HepG2 (cell line): ENCODE data around the gene UCN2. TPM values are rescaled to one million over a fixed set of nuclear protein-coding genes. Genes with fewer than 3 reads are reported as not detected.

Experiments used
- ARNTL ChIP-seq: sonication (generic); formaldehyde crosslinking; IDR thresholded peaks from 2 replicates; pipeline ENCODE4 v1.4.0; 2020; ENCODE audit warnings: mild to moderate bottlenecking, missing genetic modification reagents
- JDP2 ChIP-seq: sonication (generic); formaldehyde crosslinking; IDR thresholded peaks from 2 replicates; pipeline ENCODE4 v1.8.1; 2022; ENCODE audit warnings: missing genetic modification reagents, borderline replicate concordance
- KMT2B ChIP-seq: IDR thresholded peaks from 2 replicates; pipeline ENCODE4 v1.6.1; 2016; ENCODE audit warnings: missing genetic modification reagents, missing compliant biosample characterization
- LRRFIP1 ChIP-seq: sonication (generic); formaldehyde crosslinking; conservative IDR thresholded peaks from 2 replicates; pipeline ENCODE4 v1.4.0; 2020; ENCODE audit warnings: missing genetic modification reagents
- NFRKB ChIP-seq: fragments of 450-650 bp; IDR thresholded peaks from 2 replicates; pipeline ENCODE4 v1.6.1; 2017
- RAD21 ChIP-seq: fragments of 450-650 bp; formaldehyde crosslinking; IDR thresholded peaks from 2 replicates; pipeline ENCODE4 v1.5.0; 2020; ENCODE audit warnings: mild to moderate bottlenecking
- TMF1 ChIP-seq: sonication (generic); formaldehyde crosslinking; IDR thresholded peaks from 2 replicates; pipeline ENCODE4 v1.8.1; 2022; ENCODE audit warnings: low read depth, missing genetic modification reagents
- ZBTB2 ChIP-seq: sonication (generic); formaldehyde crosslinking; IDR thresholded peaks from 2 replicates; pipeline ENCODE4 v1.8.0; 2022; ENCODE audit warnings: low read depth, missing genetic modification reagents
- ZBTB38 ChIP-seq: sonication (generic); formaldehyde crosslinking; IDR thresholded peaks from 2 replicates; pipeline ENCODE4 v1.5.1; 2020; ENCODE audit warnings: mild to moderate bottlenecking, missing genetic modification reagents
- ZNF484 ChIP-seq: sonication (generic); formaldehyde crosslinking; IDR thresholded peaks from 2 replicates; pipeline ENCODE4 v1.5.1; 2020; ENCODE audit warnings: mild to moderate bottlenecking, low read depth, missing genetic modification reagents, borderline replicate concordance
- polyA plus RNA-seq, 8 experiments: library from polyadenylated mRNA; depleted of rRNA in 3 of 8; stranded (reverse) in 7 of 8; unstranded in 1 of 8; fragments of >200 nt; fragmentation: Illumina TruSeq in 4 of 8; extraction: Trizol in 4 of 8; gene quantifications; 2 replicates each; pipeline versions ENCODE4 v1.2.1 to v1.2.3, GENCODE V29; 2011 to 2016; ENCODE audit warnings: low read depth in 4 of 8, missing spikeins in 1 of 8, mixed read lengths in 1 of 8; ENCODE audit not compliant: insufficient read depth in 1 of 8
- total RNA-seq, 5 experiments: library from RNA; depleted of rRNA; stranded (reverse); fragments of >200 nt; fragmentation: Illumina TruSeq; extraction: Trizol; gene quantifications; 2 replicates each; pipeline ENCODE4 v1.2.3, GENCODE V29; 2016; ENCODE audit warnings: low read depth in 1 of 5
- TF ChIP-seq, protein P1 (sequence below): sonication (generic); formaldehyde crosslinking; IDR thresholded peaks from 2 replicates; pipeline ENCODE4 v1.4.0; 2020; ENCODE audit warnings: missing genetic modification reagents

Gene UCN2
- total and polyA plus RNA-seq, 2 of the 13 experiments (the other 11 are each of a cell fraction or from before 2014, with no cell fraction given) = 0.07 to 1.5 TPM

GRCh38 chr3:48569400-48569799, 5.8 kb upstream of the UCN2 start (continued):
- TF ChIP-seq, protein P1, sequence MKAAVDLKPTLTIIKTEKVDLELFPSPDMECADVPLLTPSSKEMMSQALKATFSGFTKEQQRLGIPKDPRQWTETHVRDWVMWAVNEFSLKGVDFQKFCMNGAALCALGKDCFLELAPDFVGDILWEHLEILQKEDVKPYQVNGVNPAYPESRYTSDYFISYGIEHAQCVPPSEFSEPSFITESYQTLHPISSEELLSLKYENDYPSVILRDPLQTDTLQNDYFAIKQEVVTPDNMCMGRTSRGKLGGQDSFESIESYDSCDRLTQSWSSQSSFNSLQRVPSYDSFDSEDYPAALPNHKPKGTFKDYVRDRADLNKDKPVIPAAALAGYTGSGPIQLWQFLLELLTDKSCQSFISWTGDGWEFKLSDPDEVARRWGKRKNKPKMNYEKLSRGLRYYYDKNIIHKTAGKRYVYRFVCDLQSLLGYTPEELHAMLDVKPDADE = no peak
- TF ChIP-seq KMT2B (CRISPR knock-in tag) (no peak), JDP2 (CRISPR knock-in tag) (no peak), ZBTB38 (no peak), ARNTL (no peak), TMF1 (CRISPR knock-in tag) (no peak), ZBTB2 (CRISPR knock-in tag) (no peak), ZNF484 (CRISPR knock-in tag) (no peak), NFRKB (no peak), RAD21 (CRISPR knock-in tag) (no peak), LRRFIP1 (no peak)
- TF ChIP-seq, all 625 proteins: peak for 0
